ENCODE measurements around the gene COPZ2.
"Not testable (repeated sequence)": the region's sequence is repeated elsewhere in the genome, so short reads cannot be mapped to it uniquely, and the experiment has no call there.

The COPZ2 gene

DNA sequence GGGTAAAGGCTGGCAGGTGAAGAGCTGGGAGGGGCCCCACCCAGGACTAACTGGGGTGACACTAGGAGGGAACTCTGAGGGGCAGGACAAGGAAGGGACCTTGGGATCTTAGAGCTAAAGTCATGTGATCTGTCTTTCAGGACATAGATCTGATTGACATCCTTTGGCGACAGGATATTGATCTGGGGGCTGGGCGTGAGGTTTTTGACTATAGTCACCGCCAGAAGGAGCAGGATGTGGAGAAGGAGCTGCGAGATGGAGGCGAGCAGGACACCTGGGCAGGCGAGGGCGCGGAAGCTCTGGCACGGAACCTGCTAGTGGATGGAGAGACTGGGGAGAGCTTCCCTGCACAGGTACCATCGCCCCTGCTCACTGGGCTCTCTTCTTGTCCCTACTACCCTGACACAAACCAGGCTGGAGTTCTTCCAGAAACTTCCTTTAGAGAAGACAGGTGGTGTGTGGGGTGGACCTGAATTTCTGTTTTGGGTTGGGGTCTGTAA lies 18.7 kb upstream of the COPZ2 start:
- DNase-seq (ENCODE audit: low read depth in 1 of 2, low spot score in 1 of 2) = no peak

DNA sequence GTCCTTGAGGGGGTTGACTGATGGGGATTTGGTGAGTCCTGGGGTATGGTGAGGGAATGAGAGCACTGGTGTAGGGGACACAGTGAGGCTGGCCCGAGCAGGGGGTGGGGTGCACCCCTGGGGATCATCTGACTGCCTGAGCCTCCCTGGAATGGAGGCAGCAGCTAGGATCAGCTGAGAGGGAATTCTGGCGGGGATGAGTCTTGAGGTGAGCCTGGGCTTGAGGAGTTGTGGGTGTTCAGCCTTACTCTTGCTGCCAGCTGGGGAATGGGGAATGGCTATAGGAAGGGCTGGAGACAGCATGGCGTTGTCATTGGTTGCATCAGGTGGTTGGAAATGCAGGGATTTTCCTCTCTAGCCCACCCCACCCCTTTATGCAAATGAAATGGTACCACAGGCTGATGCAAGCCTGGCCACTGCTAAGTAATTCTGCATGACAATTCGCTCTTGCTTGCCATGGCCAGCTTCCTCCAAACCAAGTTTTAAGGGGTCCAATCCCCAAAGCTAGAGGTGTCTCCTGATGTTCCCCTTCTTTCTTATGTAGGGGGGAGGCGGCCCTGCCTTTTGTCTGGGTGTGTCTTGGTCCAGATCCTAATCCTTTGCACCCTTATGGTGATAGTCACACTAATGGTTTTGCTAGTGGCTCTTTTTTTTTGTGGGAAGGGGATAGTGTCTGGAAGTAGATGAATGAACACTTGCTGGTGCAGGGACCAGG lies 18.1 kb upstream of the COPZ2 start:
- peak in 1 of 2 donors; percentile 17 for DNase-seq (ENCODE audit: low read depth in 1 of 2, low spot score in 1 of 2)

DNA sequence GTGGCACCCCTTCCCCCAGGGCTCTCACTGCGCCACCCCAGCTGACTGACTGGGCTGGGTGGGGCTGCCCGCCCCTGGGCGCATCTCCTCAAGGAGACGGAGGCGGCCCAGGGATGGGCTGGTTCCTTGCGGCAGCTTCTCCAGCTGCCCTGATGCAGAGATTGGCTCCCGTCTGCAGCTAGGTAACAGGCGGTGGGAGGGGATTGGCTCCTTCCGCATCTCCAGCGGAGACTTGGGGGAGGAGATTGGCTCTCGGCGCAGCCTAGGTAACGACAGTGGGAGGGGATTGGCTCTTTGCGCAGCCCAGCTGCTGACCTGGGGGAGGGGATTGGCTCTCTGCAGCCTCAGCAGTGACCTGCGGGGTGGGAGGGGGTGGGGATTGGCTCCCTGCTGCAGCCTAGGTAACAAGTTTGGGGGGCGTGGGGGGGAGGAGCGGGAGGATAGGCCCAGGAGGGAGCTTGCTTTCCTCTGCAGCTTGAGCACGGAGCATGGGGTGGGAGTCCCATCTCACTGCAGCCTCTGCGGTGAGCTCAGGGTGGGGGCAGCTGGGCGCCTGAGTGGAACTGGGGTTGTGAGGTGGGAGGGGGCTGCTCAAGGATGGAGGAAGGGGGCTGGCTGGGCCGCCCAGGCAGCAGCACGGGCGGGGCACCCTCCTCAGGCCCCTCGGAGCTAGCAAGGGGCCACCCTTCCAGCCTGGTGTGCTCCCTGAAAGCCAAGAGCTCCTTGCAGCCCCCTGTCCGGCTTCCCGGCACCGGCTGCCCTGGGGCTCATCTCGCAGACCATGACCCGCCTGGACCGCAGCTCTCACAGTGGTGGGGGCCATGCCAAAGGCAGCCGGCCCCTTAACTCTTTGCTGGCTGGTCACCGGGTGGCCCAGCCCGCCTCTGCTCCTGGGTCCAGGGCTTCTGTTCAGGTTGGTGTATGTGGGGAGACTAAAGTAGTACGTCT lies 16.9 kb upstream of the COPZ2 start:
- DNase-seq (ENCODE audit: low read depth in 1 of 2, low spot score in 1 of 2) = no peak

DNA sequence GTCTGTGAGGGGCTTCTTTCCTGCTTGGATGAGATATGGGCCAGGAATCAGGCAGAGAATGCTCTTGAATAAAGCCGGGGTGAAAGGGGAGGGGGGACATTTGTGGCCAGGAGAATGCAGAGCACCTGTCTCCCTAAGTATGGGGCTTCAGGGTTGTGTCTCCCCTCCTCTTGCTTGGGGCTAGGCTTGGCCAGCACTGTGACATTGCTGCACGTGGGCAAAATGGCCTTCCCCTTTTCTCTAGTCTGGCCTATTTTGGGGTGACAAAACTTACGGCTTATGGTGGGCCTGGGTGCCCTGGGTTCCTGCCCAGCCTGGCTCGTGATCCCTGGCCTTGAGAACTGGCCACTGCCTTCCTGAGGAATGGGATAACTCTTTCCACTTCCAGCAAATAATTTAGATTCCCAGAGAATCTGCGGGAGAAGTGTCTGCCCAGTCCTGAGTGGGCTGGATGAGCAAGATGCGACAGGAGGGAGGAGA lies 16.2 kb upstream of the COPZ2 start:
- DNase-seq (ENCODE audit: low read depth in 1 of 2, low spot score in 1 of 2) = no peak

DNA sequence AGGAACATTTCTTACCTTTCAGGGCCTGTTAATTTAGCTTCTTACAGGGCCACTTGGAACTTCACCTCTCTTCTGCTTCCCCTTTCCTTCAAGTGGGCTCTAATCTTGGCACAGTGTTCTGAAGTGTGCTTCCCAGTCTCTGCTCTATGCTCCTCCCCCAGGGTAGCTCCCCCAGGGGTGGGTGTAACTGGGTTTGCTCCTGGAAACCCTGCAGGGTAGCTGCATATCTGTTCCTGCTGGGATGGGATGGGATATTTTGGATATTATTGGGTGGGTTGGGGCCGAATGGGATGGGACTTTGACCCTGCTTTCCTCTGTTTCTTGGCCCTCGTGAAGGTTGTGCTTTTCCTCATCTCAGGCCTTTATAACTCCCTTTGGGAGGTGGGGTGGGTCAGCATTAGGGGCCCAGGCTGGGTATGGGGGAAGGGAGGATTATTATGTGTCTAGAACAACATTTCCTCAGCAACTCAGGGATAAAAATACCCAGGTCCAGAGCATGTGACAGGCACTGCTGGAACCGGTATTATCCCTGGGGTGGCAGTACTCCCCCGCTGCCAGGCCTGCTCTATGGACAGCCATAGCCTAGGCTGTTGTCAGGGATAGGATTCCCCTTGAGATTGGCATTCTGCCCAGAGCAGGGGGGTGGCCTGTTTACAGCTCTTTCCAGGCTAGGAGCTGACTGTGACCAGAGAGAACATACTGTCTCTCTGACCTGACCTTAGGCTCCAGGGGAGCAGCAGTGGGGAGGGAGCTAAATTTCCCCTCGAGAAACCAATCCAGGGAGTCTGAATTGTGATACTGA lies 15.6 kb upstream of the COPZ2 start:
- no peak for DNase-seq (ENCODE audit: low read depth in 1 of 2, low spot score in 1 of 2)

DNA sequence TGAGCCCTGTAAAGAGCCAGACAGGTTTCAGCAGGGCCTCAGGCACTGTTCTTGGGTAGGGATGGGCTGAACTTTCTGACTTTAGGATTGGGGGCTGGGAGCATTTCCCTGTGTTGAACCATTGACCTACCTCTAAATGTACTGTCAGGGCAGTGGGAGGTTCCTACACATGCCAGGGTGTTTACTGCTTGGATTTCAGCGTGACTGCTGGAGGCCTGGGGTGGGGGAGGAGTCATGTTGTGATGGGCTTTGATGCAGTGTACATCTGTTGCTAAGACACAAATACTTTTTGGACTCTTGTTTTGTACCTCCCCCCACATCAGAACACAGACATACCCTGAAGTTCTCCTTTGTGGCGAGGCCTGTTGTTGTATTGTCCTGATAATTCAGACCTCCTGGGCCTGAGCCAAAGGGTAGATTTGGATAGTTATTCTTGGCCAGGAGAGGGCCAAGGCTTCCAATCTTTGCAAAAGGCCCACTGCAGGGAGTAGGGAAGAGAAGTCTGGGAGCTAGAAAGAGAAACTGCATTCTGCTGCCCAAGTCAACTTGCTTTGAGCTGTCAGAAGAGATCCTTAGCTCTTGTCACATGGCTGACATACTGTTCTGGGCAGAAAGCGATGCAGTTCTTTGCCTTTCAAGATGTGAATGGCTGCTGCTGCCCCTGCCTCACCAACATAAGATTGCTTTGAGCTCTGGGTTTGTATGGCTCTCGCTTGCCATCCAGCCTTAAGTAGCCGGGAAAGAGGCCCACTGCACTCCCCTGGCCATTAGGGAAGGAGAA lies 14.3 kb upstream of the COPZ2 start:
- no peak for DNase-seq (ENCODE audit: low read depth in 1 of 2, low spot score in 1 of 2)

DNA sequence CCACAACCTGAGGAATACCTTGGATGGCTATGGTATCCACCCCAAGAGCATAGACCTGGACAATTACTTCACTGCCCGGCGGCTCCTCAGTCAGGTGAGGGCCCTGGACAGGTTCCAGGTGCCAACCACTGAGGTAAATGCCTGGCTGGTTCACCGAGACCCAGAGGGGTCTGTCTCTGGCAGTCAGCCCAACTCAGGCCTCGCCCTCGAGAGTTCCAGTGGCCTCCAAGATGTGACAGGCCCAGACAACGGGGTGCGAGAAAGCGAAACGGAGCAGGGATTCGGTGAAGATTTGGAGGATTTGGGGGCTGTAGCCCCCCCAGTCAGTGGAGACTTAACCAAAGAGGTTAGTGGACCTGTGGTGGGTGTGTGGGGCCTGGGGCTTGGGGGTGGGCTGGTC lies 13.7 kb upstream of the COPZ2 start:
- no peak for DNase-seq (ENCODE audit: low read depth in 1 of 2, low spot score in 1 of 2)

DNA sequence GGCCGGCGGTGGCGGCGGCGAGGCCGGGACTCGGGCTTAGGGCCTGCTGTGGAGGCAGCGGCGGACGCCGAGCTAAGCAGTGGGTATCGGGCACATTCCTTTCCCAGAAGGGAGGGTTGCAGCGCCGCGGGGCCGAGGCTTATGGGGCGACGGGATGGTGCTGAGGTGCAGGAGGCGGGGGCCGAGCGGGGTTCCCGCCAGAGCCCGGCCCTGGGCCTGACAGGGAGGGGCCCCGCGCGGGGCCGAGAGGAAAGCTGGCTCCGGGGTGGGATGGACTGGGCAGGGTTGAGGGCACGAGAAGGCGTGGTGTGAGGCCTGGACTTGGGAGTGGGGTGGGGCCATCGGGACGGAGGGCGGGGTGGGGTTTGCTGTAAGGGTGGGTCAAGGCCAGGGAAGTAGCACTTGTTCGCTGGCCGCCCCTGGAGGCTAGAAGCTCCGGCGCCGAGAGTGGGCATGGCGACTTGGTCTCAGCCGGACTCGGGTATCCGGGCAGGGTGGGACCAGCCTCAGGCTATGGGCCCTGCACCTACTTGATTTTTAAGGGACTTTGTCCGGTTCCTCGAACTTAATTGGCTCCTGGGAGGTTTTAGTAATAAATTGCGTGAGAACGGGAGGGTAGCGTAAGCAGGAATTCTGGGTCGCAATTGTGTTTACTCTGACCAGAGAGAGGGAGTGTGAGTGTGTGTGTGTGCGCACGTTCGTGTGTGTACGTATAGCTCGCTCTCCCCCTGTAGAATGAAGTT lies 11.0 kb upstream of the COPZ2 start:
- peak in 1 of 2 donors; percentile 6 for DNase-seq (ENCODE audit: low read depth in 1 of 2, low spot score in 1 of 2)

DNA sequence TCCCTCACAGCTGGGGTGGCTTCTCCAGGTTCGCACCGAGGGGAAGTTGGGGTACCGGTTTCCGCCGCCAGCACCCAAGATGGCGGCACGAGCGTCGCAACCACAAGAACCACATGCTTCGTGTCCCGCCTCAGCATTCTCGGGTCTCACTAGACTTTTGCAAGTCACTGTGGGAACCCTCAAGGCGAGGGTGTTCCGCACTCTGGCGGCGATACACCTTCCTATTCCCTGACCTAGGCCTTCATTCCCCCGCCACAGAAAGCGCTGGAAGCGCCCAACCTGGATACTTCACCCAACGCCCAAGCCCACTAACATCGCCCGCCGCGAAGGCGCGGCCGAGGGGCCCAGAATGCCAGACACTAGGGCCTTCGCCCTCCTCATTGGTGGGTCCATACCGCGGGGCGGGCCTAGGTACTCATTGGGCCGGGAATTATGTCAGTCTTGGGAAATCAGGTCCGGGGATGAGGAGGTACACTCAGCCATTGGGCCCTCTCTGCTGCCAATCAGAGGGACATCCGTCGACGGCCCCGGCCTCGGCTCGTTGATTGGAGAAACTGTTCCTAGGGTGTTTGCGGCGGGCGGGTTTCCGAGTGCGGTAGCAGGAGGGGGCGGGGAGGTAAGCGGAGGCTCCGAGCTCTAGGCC lies 10.3 kb upstream of the COPZ2 start, which contains the start of gene NFE2L1:
TSS of gene NFE2L1 (plus strand) at position 619 of the 643 bp plus-strand sequence. CDS start 2,760 bp downstream, outside the sequence.
- DNase-seq (ENCODE audit: low read depth in 1 of 2, low spot score in 1 of 2) = peak; percentile 90 to 98

DNA sequence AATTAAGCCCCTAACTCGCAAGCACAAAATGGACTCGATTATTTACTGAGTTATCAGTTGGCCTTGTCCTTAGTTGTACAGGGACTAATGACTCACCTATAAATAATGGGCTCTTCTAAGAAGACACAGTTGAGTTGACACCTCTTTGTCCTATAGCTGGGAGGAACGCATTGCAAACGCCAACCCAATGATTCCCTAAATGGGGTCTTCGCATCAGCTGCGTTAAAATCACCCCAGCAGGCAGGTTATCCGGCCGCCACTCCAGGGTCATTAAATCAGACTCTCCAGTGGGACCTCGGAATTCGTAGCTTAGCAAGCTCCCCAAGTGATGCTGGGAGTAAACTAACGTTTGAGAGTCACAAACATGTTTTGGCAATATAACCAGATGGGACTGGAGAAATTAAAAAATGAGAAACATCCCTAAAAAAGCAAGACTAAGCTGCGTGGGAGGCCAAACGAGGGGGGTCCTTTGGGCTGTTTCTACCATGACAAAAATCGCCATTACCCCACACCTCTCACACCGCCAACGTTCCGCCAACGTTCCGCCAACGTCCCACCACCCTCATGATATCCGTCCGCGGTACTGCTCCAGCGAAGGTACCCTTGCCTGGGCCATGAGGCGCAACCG lies 9.6 kb upstream of the COPZ2 start:
- DNase-seq (ENCODE audit: low read depth in 1 of 2, low spot score in 1 of 2) = no peak

DNA sequence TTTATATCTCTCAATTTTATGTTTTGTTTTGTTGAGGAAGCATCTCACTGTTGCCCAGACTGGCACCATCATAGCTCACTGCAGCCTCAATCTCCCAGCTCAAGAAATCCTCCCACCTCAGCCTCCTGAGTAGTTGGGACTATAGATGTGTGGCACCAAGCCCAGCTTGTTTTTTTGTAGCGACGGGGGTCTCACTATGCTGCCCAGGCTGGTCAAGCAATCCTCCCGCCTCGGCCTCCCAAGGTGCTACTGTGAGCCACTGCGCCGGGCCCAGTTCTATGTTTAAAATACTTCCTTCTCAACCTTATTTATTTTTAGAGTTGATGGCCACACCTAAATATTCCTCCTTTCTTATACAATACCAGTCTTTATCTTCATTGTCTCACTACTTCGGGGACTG lies 8.7 kb upstream of the COPZ2 start:
- DNase-seq (ENCODE audit: low read depth in 1 of 2, low spot score in 1 of 2) = no peak

DNA sequence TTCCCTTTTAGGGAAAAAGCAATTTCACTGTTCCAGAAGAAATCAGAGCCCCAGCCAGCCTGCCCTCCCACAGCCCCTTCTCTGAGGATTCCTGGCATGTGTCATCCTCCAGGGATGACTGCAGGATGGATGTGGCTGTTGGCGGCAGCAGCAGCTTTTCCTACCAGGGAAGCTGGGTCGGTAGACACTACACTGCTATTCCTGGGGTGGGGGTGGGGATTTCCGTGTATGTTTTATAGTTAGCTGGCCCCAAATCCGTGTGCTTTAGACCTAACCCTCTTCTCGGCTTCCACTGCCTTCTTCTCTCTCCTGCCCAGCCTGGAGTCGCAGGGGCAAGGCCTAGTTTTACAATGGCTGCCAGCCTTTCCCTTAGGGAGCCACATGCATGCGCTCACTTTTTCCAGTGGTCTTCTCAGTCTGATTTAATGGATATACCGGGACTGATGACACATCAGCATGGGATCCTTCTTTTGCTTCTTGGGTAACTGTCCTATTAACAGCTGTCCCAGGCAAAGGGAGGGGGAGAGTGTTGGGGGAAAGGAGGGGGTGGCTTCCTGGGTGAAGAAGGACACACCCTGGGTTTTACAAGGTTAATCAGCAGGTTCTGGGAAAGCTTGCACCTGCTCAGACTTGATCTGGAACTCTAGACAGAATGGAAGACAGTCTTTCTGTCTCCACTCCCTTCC lies 7.9 kb upstream of the COPZ2 start:
- no peak for DNase-seq (ENCODE audit: low read depth in 1 of 2, low spot score in 1 of 2)

DNA sequence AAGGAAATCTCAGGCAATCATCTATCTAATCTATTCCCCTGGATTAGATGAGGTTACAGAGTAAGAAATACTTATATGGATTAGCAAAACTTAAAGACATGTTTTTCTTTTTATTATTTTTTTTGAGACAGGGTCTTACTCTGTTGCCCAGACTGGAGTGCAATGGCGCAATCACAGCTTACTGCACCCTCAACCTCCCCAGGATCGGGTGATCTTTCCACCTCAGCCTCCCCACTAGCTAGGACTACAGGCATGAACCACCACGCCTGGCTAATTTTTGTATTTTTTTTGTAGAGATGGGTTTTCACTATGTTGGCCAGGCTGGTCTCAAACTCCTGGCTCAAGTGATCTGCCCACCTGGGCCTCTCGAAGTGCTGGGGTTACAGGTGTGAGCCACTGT lies 7.3 kb upstream of the COPZ2 start:
- no peak for DNase-seq (ENCODE audit: low read depth in 1 of 2, low spot score in 1 of 2)

DNA sequence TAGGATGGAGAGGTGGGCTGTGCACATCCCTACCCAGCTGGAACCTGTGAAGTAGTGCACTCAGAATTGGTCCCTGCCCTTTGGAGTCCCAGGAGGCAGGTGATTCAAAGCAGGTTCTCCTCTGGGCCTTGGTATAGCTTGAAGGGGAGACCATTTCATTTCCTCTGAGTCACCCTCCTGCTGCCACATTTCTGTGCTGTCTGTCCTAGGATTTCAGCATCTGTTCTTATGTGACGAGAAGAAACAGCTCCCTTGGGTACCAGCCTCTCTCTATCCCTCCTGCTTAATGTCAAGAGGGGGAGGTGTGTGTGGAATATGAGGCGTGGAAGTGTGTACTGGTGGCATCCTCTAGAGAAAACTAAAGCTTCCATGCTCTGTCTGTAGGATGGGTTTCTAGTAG lies 5.6 kb upstream of the COPZ2 start:
- DNase-seq (ENCODE audit: low read depth in 1 of 2, low spot score in 1 of 2) = no peak

DNA sequence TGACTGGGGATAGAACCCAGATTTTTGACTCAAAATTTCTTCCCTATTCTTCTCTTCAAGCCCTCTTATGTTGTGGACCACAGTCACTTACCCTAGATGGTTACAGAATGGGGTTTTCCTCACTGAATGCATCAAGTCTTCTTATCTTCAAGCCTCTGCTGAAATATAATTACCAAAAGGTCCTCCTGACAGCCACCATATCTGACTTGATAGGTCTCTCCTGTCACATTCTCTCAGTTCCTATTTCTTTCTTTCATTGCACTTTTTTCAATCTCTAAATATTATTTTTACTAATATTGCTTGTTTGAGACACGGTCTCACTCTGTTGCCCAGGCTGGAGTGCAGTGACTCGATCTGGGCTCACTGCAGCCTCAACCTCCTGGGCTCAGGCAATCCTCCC lies 1.1 kb upstream of the COPZ2 start:
- no peak for DNase-seq (ENCODE audit: low read depth in 1 of 2, low spot score in 1 of 2)

DNA sequence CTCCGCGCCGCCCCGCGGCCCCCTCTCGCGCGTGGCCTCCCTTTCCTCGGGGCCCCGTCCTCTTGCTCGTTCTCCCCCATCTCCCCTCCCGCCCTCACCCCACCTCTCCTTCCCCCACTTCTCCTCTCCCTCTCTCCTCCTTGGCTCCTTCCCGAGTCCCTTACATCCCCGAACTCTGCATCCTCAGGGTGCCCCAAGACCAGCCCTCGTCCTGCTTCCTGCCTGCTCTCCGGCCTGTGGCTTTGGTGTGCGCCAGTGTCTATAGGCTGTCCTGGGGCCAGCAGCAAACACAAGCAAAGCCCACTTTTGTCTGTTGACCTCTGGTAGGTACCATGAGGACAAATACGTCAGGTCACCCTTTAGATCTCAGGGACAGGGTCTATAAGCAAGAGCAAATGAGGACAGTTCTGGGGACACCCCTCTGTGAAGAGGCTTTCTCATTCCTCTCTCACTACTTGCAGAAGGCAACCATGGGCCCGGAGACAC lies 284 bp upstream of the COPZ2 start:
- no peak for DNase-seq (ENCODE audit: low read depth in 1 of 2, low spot score in 1 of 2)

DNA sequence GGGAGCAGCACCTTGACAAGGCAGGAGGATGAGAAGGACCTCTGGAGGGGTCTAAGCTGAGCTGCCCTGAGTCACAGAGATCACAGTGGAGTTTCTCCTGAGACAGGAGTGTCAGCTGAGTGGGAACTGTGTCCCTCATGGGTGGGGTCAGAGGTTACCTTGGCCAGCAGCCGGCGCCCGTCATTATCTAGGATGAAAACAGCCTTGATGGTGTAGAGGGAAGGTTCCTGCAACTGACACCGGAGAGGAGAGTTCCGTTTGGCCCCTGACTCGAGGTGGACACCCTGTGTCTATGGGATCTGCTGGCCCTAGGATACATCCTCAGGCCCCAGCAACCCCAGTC lies 933 bp downstream of the COPZ2 start:
- no peak for DNase-seq (ENCODE audit: low read depth in 1 of 2, low spot score in 1 of 2)

DNA sequence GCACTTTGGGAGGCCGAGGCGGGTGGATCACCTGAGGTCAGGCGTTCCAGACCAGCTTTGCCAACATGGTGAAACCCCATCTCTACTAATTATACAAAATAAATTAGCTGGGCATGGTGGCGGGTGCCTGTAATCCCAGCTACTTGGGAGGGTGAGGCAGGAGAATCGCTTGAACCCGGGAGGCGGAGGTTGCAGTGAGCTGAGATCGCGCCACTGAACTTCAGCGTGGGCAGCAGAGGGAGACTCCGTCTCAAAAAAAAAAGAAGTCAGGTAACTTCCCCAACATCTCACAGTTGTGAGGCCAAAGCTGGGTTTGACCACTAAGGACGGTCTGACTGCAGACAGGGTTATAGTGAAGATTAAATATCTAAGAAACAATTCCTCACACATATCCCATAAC lies 2.9 kb downstream of the COPZ2 start:
- not testable (repeated sequence) for DNase-seq (ENCODE audit: low read depth in 1 of 2, low spot score in 1 of 2)

Data from activated CD4-positive, alpha-beta T cell treated with anti-CD3 and anti-CD28 coated beads, Interleukin-2, amount 50 U/mL, for 24 hours (primary cell).